Type B pancreatic cell (in vitro differentiated cells): ENCODE results near the gene ZNF236. TPM values are rescaled to one million over a fixed set of nuclear protein-coding genes. Genes with fewer than 3 reads are reported as not detected.
A peak's percentile ranks its signal among the peaks of the same experiment; 100 is the strongest.

Experiments used
- DNase-seq: peaks from one replicate; pipeline ENCODE4 v3.0.0; 2021; ENCODE audit warnings: mixed read lengths; ENCODE audit not compliant: unreplicated experiment; ENCODE audit errors: extremely low spot score
- H3K27ac Mint-ChIP-seq: 2 replicates; pipeline ENCODE4 v1.8.0; 2021; ENCODE audit warnings: mild to moderate bottlenecking, mixed read lengths
- H3K27me3 Mint-ChIP-seq: 2 replicates; pipeline ENCODE4 v1.8.0; 2021; ENCODE audit warnings: mixed read lengths
- H3K36me3 Mint-ChIP-seq: 2 replicates; pipeline ENCODE4 v1.8.0; 2021; ENCODE audit warnings: mixed read lengths
- H3K4me1 Mint-ChIP-seq: one replicate; pipeline ENCODE4 v1.8.0; 2021; ENCODE audit warnings: mixed read lengths; ENCODE audit not compliant: unreplicated experiment
- H3K4me3 Mint-ChIP-seq: 2 replicates; pipeline ENCODE4 v1.8.0; 2021; ENCODE audit warnings: mild to moderate bottlenecking, mixed read lengths
- H3K9me3 Mint-ChIP-seq: 2 replicates; pipeline ENCODE4 v1.8.0; 2021; ENCODE audit warnings: mixed read lengths
- total RNA-seq: library from RNA; stranded (reverse); gene quantifications from 2 replicates; pipeline ENCODE4 v1.2.1, GENCODE V29; 2021; ENCODE audit warnings: low replicate concordance
- TF ChIP-seq, protein P1 (sequence below): fragments of 200-600 bp; sonication (generic); conservative IDR thresholded peaks from 2 replicates; pipeline ENCODE4 v1.5.0; 2021; ENCODE audit warnings: antibody characterized with exemption, mild to moderate bottlenecking

ZNF236 gene
- total RNA-seq, 1 donor from 2014 or later: 20.2 TPM

DNA sequence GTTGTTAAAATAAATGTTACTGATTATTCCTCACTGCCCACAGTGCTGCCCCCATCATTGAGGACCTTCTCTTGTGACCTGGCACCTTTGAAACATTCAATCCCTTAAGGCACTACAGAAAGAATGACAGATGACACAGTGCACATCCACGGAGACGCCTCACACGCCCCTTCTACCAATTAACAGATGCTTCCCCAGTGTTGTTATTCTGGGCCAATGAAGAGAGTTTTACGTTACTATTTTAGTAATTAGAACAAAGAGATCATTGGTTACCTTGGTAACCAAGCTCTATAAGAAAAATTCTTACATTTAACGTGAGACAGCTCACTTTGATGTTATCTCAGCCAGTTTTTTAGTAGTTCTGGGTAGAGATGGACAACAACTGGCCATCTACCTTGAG is 152.0 kb downstream of the ZNF236 start:
- Mint-ChIP-seq H3K27ac (peak overlapping the region; percentile 34), H3K4me1 (peaks cover 22% of the 10 kb centered on the region), H3K27me3 (no peaks in the 10 kb centered on the region), H3K4me3 (no peak overlapping the region), H3K9me3 (no peaks in the 10 kb centered on the region), H3K36me3 (peaks cover 6% of the 10 kb centered on the region)
- no peak for DNase-seq
- TF ChIP-seq, protein P1, sequence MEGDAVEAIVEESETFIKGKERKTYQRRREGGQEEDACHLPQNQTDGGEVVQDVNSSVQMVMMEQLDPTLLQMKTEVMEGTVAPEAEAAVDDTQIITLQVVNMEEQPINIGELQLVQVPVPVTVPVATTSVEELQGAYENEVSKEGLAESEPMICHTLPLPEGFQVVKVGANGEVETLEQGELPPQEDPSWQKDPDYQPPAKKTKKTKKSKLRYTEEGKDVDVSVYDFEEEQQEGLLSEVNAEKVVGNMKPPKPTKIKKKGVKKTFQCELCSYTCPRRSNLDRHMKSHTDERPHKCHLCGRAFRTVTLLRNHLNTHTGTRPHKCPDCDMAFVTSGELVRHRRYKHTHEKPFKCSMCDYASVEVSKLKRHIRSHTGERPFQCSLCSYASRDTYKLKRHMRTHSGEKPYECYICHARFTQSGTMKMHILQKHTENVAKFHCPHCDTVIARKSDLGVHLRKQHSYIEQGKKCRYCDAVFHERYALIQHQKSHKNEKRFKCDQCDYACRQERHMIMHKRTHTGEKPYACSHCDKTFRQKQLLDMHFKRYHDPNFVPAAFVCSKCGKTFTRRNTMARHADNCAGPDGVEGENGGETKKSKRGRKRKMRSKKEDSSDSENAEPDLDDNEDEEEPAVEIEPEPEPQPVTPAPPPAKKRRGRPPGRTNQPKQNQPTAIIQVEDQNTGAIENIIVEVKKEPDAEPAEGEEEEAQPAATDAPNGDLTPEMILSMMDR: no peak

DNA sequence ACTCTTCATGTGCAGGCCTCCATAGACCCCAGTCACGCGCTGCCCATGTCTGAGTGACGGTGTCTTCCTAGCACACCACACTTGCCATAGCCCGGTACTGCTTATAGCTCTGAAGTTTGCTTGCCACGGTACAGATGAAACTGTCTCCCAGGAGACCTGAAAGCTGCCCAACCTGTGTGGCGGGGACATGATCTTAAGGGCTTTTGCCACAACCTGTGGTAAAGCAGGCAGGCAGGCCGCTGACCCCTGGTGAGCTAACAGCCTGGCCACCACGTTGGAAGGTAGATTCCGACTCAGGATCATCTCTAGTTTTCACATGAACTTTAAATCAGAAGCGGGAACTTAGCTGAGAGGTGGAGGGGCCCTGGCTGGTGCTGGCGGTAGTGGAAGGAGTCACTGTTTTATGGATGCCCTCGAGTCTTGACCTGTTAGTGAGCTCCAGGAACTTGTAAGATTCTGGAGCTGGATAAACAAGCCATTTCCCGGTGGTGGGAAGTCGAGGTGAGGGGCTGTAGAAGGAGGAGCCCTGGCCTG is 153.3 kb downstream of the ZNF236 start:
- TF ChIP-seq, protein P1: no peak
- Mint-ChIP-seq H3K4me1 (peaks cover 27% of the 10 kb centered on the region), H3K36me3 (peaks cover 6% of the 10 kb centered on the region), H3K9me3 (no peaks in the 10 kb centered on the region), H3K27me3 (no peaks in the 10 kb centered on the region), H3K4me3 (no peak overlapping the region), H3K27ac (no peak overlapping the region)
- no peak for DNase-seq

DNA sequence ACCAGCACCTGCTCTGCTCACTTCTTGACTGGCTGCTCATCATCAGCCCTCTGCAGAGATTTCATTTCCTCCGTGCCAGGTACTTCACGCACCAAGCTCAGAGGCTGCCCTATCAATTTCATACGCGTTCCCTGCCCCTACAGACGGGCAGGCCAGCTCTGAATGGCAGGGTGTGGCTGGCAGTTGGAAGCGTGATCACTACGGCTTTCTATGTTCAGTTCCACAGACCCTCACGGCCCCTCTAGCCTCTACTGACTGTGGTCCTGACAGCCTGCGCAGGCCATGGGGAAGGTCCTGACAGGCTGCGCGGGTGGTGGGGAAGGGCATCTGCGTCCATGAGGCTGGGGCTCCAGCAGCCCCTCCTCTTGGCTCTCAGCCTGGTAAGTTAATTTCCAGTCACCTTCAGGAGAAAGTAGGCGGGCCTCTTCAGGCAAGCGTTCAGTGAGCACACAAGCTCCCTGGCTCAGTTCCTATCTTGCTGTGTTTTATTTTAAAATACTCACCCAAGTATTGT is 154.8 kb downstream of the ZNF236 start:
- Mint-ChIP-seq H3K4me1 (peaks cover 31% of the 10 kb centered on the region), H3K27ac (no peak overlapping the region), H3K36me3 (peaks cover 10% of the 10 kb centered on the region), H3K27me3 (no peaks in the 10 kb centered on the region), H3K9me3 (no peaks in the 10 kb centered on the region), H3K4me3 (no peak overlapping the region)
- TF ChIP-seq, protein P1: no peak
- DNase-seq: peak; percentile 53

DNA sequence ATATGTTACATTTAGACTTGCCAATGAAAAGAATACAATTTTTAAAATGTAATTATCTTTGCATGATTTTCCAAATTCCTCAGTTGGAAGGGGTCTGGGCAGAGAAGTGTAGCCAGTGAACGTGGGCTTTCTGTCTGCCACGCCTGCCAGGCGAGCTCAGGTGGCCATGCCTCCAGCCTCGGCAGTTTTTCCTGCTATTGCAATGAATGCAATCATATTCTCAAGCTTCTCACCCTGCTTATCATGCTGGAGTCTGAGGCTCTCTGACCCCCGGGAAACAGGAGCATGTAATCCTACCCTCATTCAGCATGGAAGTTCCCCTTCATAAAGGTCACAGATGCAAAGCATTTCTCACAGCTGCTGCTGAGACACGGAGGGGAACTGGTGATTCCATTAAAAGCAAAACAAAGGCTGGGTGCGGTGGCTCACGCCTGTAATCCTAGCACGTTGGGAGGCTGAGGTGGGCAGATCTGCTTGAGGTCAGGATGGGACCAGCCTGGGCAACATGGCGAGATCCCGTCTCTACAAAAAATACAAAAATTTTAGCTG is 155.4 kb downstream of the ZNF236 start:
- Mint-ChIP-seq H3K9me3 (no peaks in the 10 kb centered on the region), H3K4me1 (peaks cover 31% of the 10 kb centered on the region), H3K27me3 (no peaks in the 10 kb centered on the region), H3K27ac (no peak overlapping the region), H3K36me3 (peaks cover 10% of the 10 kb centered on the region), H3K4me3 (no peak overlapping the region)
- TF ChIP-seq, protein P1: no peak
- DNase-seq: peak; percentile 36

DNA sequence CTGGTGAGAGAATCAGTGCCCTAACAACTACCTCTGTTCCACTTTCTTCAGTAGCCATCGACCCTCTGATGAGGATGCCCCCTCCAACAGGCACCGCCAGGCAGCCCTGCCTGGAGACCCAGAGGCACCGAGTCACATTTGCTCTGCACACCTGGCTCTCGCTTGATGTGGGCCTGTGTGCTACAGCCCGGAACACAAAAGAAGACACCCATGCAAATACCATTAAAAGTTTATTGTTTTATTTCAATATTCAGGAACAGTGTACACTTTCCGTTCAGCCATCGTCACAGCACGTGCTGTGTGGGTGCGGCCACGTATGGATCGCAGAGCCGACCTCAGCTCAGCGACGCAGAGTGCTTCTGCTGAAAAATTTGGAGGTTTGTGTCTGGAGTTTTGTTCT is 156.3 kb downstream of the ZNF236 start:
- TF ChIP-seq, protein P1: no peak
- peak; percentile 43 for DNase-seq
- H3K27me3 Mint-ChIP-seq: no peaks in the 10 kb centered on the region
- no peak overlapping the region for H3K27ac Mint-ChIP-seq
- H3K36me3 Mint-ChIP-seq: peaks cover 10% of the 10 kb centered on the region
- peaks cover 40% of the 10 kb centered on the region for H3K4me1 Mint-ChIP-seq
- H3K4me3 Mint-ChIP-seq: no peak overlapping the region
- H3K9me3 Mint-ChIP-seq: no peaks in the 10 kb centered on the region
